NCI-H345 treated with DMSO at 0.1 percent for 48 hours (cell line): ENCODE measurements around the gene CREB5.
A peak's percentile ranks its signal among the peaks of the same experiment; 100 is the strongest.
"Not testable (repeated sequence)": the region's sequence is repeated elsewhere in the genome, so short reads cannot be mapped to it uniquely, and the experiment has no call there.

ENCODE experiments used
- DNase-seq: peaks from one replicate; lab custom pipeline; 2025; ENCODE audit not compliant: unreplicated experiment; lab: John Stamatoyannopoulos, UW

The CREB5 gene

GRCh38 chr7:28544453-28545117, 132.3 kb downstream of the CREB5 start:
- no peak for DNase-seq

GRCh38 chr7:28546067-28546466, 133.7 kb downstream of the CREB5 start:
- no peak for DNase-seq

- no peak for DNase-seq
These were observed 134.8 kb downstream of the CREB5 start for GRCh38 chr7:28547115-28547514.

GRCh38 chr7:28548416-28548815, 136.1 kb downstream of the CREB5 start:
- DNase-seq = no peak

GRCh38 chr7:28549998-28550397, 137.7 kb downstream of the CREB5 start:
- no peak for DNase-seq

- no peak for DNase-seq
These were observed 138.4 kb downstream of the CREB5 start for GRCh38 chr7:28550580-28551186.

GRCh38 chr7:28551331-28551730, 139.0 kb downstream of the CREB5 start:
- DNase-seq = no peak

- not testable (repeated sequence) for DNase-seq
These were observed 139.4 kb downstream of the CREB5 start for GRCh38 chr7:28551766-28552165.

- DNase-seq = no peak
These were observed 142.6 kb downstream of the CREB5 start for GRCh38 chr7:28554802-28555471.

GRCh38 chr7:28556025-28556424, 143.7 kb downstream of the CREB5 start:
- no peak for DNase-seq

- DNase-seq = no peak
These were observed 144.4 kb downstream of the CREB5 start for GRCh38 chr7:28556671-28557070.

GRCh38 chr7:28558236-28558635, 145.9 kb downstream of the CREB5 start:
- DNase-seq = peak; percentile 41

GRCh38 chr7:28560767-28561166, 148.4 kb downstream of the CREB5 start:
- DNase-seq = no peak

- no peak for DNase-seq
These were observed 151.7 kb downstream of the CREB5 start for GRCh38 chr7:28564033-28564432.

- DNase-seq = no peak
These were observed 152.5 kb downstream of the CREB5 start for GRCh38 chr7:28564755-28565374.

GRCh38 chr7:28565980-28566379, 153.7 kb downstream of the CREB5 start:
- DNase-seq = no peak

GRCh38 chr7:28570113-28570969, 158.0 kb downstream of the CREB5 start:
- no peak for DNase-seq

GRCh38 chr7:28570970-28571288, 158.6 kb downstream of the CREB5 start:
- DNase-seq = no peak

GRCh38 chr7:28571405-28571804, 159.1 kb downstream of the CREB5 start:
- no peak for DNase-seq

GRCh38 chr7:28572321-28573058, 160.2 kb downstream of the CREB5 start:
- DNase-seq = peak; percentile 95
